ENCODE data around the gene CYP3A4.

DNA sequence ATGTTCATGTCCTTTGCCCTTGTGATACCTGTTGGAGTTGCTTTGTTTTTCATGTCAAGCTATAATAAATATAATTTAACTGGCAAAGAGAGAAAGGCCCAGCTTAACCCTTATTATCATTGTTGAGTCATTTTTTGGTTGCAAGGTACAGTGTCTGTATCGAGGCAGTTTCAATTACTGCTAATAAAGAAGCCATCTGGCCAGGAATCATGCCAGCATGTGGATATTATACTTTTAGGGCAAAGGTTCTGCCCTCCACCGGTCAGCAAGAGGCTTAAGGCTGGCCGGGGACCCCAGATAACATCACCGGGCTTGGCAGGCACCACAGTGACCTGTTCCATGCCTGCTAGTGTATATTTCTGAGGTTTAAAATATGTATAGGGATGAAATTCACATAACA is 9.0 kb upstream of the CYP3A4 start:
- TF ChIP-seq, protein P1, sequence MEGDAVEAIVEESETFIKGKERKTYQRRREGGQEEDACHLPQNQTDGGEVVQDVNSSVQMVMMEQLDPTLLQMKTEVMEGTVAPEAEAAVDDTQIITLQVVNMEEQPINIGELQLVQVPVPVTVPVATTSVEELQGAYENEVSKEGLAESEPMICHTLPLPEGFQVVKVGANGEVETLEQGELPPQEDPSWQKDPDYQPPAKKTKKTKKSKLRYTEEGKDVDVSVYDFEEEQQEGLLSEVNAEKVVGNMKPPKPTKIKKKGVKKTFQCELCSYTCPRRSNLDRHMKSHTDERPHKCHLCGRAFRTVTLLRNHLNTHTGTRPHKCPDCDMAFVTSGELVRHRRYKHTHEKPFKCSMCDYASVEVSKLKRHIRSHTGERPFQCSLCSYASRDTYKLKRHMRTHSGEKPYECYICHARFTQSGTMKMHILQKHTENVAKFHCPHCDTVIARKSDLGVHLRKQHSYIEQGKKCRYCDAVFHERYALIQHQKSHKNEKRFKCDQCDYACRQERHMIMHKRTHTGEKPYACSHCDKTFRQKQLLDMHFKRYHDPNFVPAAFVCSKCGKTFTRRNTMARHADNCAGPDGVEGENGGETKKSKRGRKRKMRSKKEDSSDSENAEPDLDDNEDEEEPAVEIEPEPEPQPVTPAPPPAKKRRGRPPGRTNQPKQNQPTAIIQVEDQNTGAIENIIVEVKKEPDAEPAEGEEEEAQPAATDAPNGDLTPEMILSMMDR (IDR thresholded peaks at IDR 0.05), result no peak
- no peak for TF ChIP-seq POLR2A (IDR thresholded peaks at IDR 0.05)
